ENCODE data around the gene RAPGEF3.

RAPGEF3 gene

DNA sequence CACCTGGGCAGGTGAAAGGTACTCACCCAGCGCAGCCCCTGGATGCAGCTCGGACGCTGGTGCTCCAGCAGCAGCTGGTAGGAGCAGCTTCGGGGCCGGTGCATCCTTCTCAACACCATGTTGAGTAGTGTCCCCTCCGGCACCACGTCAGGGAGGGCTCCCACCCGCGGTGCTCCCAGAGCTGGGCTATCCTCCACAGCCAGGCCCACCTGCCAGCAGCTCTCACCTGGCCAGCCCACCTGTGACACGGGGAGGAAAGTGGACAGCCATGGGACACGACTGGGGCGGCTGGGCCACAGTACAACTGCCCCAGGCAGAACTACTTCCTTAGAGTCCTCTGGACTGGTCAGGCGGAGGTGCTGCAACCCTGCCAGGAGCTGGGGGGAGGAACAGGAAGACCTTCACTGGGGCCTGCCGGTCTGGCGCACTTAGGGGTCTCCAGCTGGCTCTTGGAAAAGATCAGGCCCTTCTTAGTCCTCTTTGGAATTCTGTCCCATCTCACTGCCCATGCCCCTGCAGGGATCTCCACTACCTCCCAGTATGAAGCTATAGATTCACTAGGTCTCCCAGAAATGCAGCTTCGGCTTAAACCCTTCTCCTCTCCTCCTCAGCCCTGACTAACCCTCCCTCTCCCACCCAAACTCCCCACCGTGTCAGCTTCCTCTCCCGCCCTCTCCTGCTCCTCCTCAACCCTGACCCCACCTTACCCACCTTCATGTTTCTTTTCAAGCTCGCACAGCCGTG is 668 bp downstream of the RAPGEF3 start:
- Histone ChIP-seq H3K9me3 (ENCODE audit: insufficient read depth, low read length, severe bottlenecking) (no peaks in the 10 kb centered on the region), H3K36me3 (ENCODE audit: insufficient read depth, low read length) (no peaks in the 10 kb centered on the region), H3K4me1 (ENCODE audit: insufficient read depth, low read length) (peaks cover 16% of the 10 kb centered on the region), H3K4me2 (ENCODE audit: insufficient read depth, low read length) (peak overlapping the region; percentile 97), H3K9ac (ENCODE audit: low read depth, low read length) (peak overlapping the region; percentile 55), H3K27me3 (ENCODE audit: insufficient read depth, low read length, poor library complexity) (peaks cover 10% of the 10 kb centered on the region), H2AFZ (ENCODE audit: low read depth, low read length) (no peak overlapping the region), H4K20me1 (ENCODE audit: insufficient read depth, low read length) (peaks cover 9% of the 10 kb centered on the region; the same call in 1 of the 2 replicates), H3K27ac (ENCODE audit: low read length) (no peak overlapping the region), H3K4me3 (ENCODE audit: low read depth in 1 of 2, low read length in 2 of 2) (peak overlapping the region in 1 of 2 experiments; percentile 67; a peak in 2 of 4 replicates), H3K79me2 (ENCODE audit: insufficient read depth, low read length) (no peaks in the 10 kb centered on the region)
- peak; percentile 40; the same call in 2 of the 3 replicates for ATAC-seq (ENCODE audit: insufficient read depth, low read depth)
- DNase-seq = peak; percentile 27
- TF ChIP-seq, protein P1, sequence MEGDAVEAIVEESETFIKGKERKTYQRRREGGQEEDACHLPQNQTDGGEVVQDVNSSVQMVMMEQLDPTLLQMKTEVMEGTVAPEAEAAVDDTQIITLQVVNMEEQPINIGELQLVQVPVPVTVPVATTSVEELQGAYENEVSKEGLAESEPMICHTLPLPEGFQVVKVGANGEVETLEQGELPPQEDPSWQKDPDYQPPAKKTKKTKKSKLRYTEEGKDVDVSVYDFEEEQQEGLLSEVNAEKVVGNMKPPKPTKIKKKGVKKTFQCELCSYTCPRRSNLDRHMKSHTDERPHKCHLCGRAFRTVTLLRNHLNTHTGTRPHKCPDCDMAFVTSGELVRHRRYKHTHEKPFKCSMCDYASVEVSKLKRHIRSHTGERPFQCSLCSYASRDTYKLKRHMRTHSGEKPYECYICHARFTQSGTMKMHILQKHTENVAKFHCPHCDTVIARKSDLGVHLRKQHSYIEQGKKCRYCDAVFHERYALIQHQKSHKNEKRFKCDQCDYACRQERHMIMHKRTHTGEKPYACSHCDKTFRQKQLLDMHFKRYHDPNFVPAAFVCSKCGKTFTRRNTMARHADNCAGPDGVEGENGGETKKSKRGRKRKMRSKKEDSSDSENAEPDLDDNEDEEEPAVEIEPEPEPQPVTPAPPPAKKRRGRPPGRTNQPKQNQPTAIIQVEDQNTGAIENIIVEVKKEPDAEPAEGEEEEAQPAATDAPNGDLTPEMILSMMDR (IDR thresholded peaks at IDR 0.05; ENCODE audit: borderline replicate concordance, extremely low read depth, low read length, poor library complexity, severe bottlenecking) = no peak
- no peak for TF ChIP-seq EZH2 (IDR thresholded peaks at IDR 0.05; ENCODE audit: borderline replicate concordance, low read depth, low read length, severe bottlenecking)

DNA sequence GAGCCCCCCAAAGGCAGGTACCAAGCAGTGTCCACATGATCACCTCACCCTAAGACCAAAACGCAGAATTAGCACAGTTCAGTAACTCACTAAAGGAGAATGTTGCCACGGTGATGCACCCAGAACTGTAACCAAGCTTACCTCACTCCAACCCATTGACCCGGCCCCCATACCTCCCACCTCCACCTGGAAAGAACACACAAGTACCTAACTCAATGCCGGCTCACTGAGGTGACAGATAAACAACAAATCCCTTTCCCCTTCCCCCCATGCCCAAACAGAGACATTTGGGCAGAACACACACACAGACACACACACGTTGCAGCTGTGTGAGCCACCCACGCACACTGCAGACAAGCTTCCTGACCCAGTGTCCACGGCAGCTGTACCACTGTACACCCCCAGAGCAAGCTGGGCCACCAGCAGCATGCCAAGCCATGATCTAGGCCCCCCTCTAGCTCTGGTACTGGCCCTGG is 1.3 kb downstream of the RAPGEF3 start:
- DNase-seq = no peak
- no peak overlapping the region for H3K9ac ChIP-seq (ENCODE audit: low read depth, low read length)
- no peak for ATAC-seq (ENCODE audit: insufficient read depth, low read depth)
- no peak for TF ChIP-seq EZH2 (IDR thresholded peaks at IDR 0.05; ENCODE audit: borderline replicate concordance, low read depth, low read length, severe bottlenecking)
- no peak overlapping the region for H3K4me3 ChIP-seq (ENCODE audit: low read depth in 1 of 2, low read length in 2 of 2)
- peaks cover 16% of the 10 kb centered on the region for H3K4me1 ChIP-seq (ENCODE audit: insufficient read depth, low read length)
- H4K20me1 ChIP-seq (ENCODE audit: insufficient read depth, low read length) = peaks cover 9% of the 10 kb centered on the region; the same call in 1 of the 2 replicates
- H3K4me2 ChIP-seq (ENCODE audit: insufficient read depth, low read length) = no peak overlapping the region; the same call in 1 of the 2 replicates
- peaks cover 8% of the 10 kb centered on the region for H3K27me3 ChIP-seq (ENCODE audit: insufficient read depth, low read length, poor library complexity)
- no peaks in the 10 kb centered on the region for H3K9me3 ChIP-seq (ENCODE audit: insufficient read depth, low read length, severe bottlenecking)
- H3K36me3 ChIP-seq (ENCODE audit: insufficient read depth, low read length) = no peaks in the 10 kb centered on the region
- H3K27ac ChIP-seq (ENCODE audit: low read length) = no peak overlapping the region
- no peaks in the 10 kb centered on the region for H3K79me2 ChIP-seq (ENCODE audit: insufficient read depth, low read length)
- H2AFZ ChIP-seq (ENCODE audit: low read depth, low read length) = no peak overlapping the region

DNA sequence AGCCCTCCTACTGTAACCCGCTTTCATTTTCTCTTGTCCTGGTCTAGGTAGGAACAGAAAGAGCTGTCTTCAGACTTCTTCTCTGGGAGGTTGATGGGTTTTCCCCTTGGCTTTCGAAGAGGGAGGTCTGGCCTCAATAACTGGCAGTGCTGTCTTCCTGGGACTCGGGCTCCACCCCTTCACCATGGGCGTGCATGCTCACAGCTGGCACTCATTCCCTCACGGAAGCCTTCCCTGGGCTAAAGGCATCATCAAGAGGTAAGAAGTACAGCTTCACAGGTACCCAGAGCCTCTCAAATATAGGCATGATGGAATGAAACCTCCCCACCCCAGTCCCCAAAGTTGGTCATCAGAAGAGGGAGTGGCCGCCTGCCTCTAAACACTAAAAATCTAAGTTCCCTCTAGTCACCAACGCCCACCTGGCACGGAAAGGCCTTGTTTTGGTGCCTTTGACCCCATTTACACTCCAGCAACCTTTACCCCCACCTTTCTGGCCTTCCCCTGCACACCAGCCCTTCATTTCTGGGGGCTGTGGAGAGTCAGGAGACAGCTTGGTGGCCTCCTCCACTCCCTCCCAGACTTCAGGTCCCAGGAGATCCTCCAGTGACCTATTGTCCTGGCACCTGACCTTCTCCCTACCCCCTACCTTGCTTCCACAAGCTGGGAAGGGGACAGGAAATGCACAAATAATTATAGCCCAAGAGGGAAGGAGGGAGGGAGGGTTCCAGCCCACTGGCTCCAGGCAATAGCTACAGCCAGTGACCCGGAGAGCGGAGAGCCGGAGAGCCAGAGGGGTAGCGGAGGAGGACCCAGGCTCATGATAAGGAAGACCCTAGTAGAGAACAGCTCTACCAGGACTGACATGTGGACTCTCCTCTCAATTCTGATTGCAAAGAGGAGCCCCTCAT is 2.8 kb downstream of the RAPGEF3 start:
- no peak for TF ChIP-seq EZH2 (IDR thresholded peaks at IDR 0.05; ENCODE audit: borderline replicate concordance, low read depth, low read length, severe bottlenecking)
- TF ChIP-seq, protein P1 (IDR thresholded peaks at IDR 0.05; ENCODE audit: borderline replicate concordance, extremely low read depth, low read length, poor library complexity, severe bottlenecking) = no peak
- no peaks in the 10 kb centered on the region for H3K79me2 ChIP-seq (ENCODE audit: insufficient read depth, low read length)
- DNase-seq (no peak), ATAC-seq (ENCODE audit: insufficient read depth, low read depth) (no peak)
- H3K27ac ChIP-seq (ENCODE audit: low read length) = no peak overlapping the region
- H2AFZ ChIP-seq (ENCODE audit: low read depth, low read length) = no peak overlapping the region
- no peaks in the 10 kb centered on the region for H3K36me3 ChIP-seq (ENCODE audit: insufficient read depth, low read length)
- H3K4me3 ChIP-seq (ENCODE audit: low read depth in 1 of 2, low read length in 2 of 2) = no peak overlapping the region
- peaks cover 9% of the 10 kb centered on the region; the same call in 1 of the 2 replicates for H4K20me1 ChIP-seq (ENCODE audit: insufficient read depth, low read length)
- peaks cover 6% of the 10 kb centered on the region for H3K27me3 ChIP-seq (ENCODE audit: insufficient read depth, low read length, poor library complexity)
- H3K9me3 ChIP-seq (ENCODE audit: insufficient read depth, low read length, severe bottlenecking) = no peaks in the 10 kb centered on the region
- H3K4me1 ChIP-seq (ENCODE audit: insufficient read depth, low read length) = peaks cover 16% of the 10 kb centered on the region
- H3K9ac ChIP-seq (ENCODE audit: low read depth, low read length) = no peak overlapping the region
- H3K4me2 ChIP-seq (ENCODE audit: insufficient read depth, low read length) = no peak overlapping the region
